WTC11 (cell line): Measurements from ENCODE around the gene ADCY10. TPM values are rescaled to one million over a fixed set of nuclear protein-coding genes. Genes with fewer than 3 reads are reported as not detected.

Source experiments
- ATAC-seq: fragments of 200-7000 bp; cut with Tn5 transposase; 2 replicates; pipeline ENCODE4 v1.10.0; 2021; ENCODE audit warnings: mild to moderate bottlenecking, moderate library complexity
- CTCF ChIA-PET: fragments of 300-600 bp; sonication (Branson Sonifier 250); formaldehyde crosslinking; loops from one replicate; lab custom pipeline; 2021; ENCODE audit warnings: antibody characterized with exemption; lab: Charles Lee
- POLR2A ChIA-PET: fragments of 350-600 bp; sonication (Branson Sonifier 250); formaldehyde crosslinking; loops from one replicate; lab custom pipeline; 2021; ENCODE audit warnings: antibody characterized with exemption; lab: Charles Lee
- DNase-seq: peaks from one replicate; pipeline ENCODE4 v3.0.0; 2021; ENCODE audit warnings: low spot score
- H3K27ac Mint-ChIP-seq: 2 replicates; pipeline ENCODE4 v1.8.0; 2021; ENCODE audit warnings: mixed read lengths
- H3K27me3 Mint-ChIP-seq: 2 replicates; pipeline ENCODE4 v1.8.0; 2021; ENCODE audit warnings: low read depth, mild to moderate bottlenecking, moderate library complexity, mixed read lengths
- H3K36me3 Mint-ChIP-seq: 2 replicates; pipeline ENCODE4 v1.8.0; 2021; ENCODE audit warnings: mixed read lengths
- H3K4me1 Mint-ChIP-seq: 2 replicates; pipeline ENCODE4 v1.8.0; 2022; ENCODE audit warnings: mixed read lengths
- H3K4me3 Mint-ChIP-seq: 2 replicates; pipeline ENCODE4 v1.8.0; 2021; ENCODE audit warnings: mild to moderate bottlenecking, moderate library complexity, mixed read lengths
- H3K9me3 Mint-ChIP-seq: 2 replicates; pipeline ENCODE4 v1.8.0; 2021; ENCODE audit warnings: mixed read lengths
- AR ChIP-seq: fragments of 250-450 bp; sonication (Bioruptor Pico); IDR thresholded peaks from 2 replicates; pipeline ENCODE4 v1.9.0; 2021; ENCODE audit warnings: mild to moderate bottlenecking
- ATF3 ChIP-seq: sonication (generic); formaldehyde crosslinking; conservative IDR thresholded peaks from 2 replicates; pipeline ENCODE4 v1.8.1; 2022; ENCODE audit warnings: mild to moderate bottlenecking, missing genetic modification reagents
- E2F1 ChIP-seq: sonication (generic); formaldehyde crosslinking; IDR thresholded peaks from 2 replicates; pipeline ENCODE4 v1.8.0; 2022; ENCODE audit warnings: mild to moderate bottlenecking, missing genetic modification reagents
- E2F5 ChIP-seq: sonication (generic); formaldehyde crosslinking; IDR thresholded peaks from 2 replicates; pipeline ENCODE4 v1.8.1; 2022; ENCODE audit warnings: mild to moderate bottlenecking, moderate library complexity, missing genetic modification reagents
- IRF1 ChIP-seq: sonication (generic); formaldehyde crosslinking; IDR thresholded peaks from 2 replicates; pipeline ENCODE4 v1.8.0; 2023; ENCODE audit warnings: missing genetic modification reagents
- IRF2 ChIP-seq: sonication (generic); formaldehyde crosslinking; IDR thresholded peaks from 2 replicates; pipeline ENCODE4 v1.8.0; 2022; ENCODE audit warnings: low read depth, missing genetic modification reagents, borderline replicate concordance
- KAT7 ChIP-seq: sonication (generic); formaldehyde crosslinking; IDR thresholded peaks from 2 replicates; pipeline ENCODE4 v1.8.1; 2023; ENCODE audit warnings: missing genetic modification reagents, mild to moderate bottlenecking, borderline replicate concordance
- MLX ChIP-seq: sonication (generic); formaldehyde crosslinking; IDR thresholded peaks from 2 replicates; pipeline ENCODE4 v1.8.1; 2023; ENCODE audit warnings: mild to moderate bottlenecking, missing genetic modification reagents, moderate library complexity
- MXD4 ChIP-seq: fragments of 250-450 bp; sonication (Bioruptor Pico); IDR thresholded peaks from 2 replicates; pipeline ENCODE4 v1.8.0; 2021; ENCODE audit warnings: mild to moderate bottlenecking, moderate library complexity, borderline replicate concordance
- NFE2L1 ChIP-seq: sonication (generic); formaldehyde crosslinking; IDR thresholded peaks from 2 replicates; pipeline ENCODE4 v1.8.1; 2023; ENCODE audit warnings: missing genetic modification reagents
- SOX15 ChIP-seq: fragments of 250-450 bp; sonication (Bioruptor Pico); IDR thresholded peaks from 2 replicates; pipeline ENCODE4 v1.9.0; 2021; ENCODE audit warnings: mild to moderate bottlenecking
- TEAD4 ChIP-seq: sonication (generic); formaldehyde crosslinking; IDR thresholded peaks from 2 replicates; pipeline ENCODE4 v1.8.0; 2022; ENCODE audit warnings: mild to moderate bottlenecking, missing genetic modification reagents
- ZBTB21 ChIP-seq: sonication (generic); formaldehyde crosslinking; IDR thresholded peaks from 2 replicates; pipeline ENCODE4 v1.8.1; 2023; ENCODE audit warnings: mild to moderate bottlenecking, missing genetic modification reagents, borderline replicate concordance
- ZNF138 ChIP-seq: sonication (generic); formaldehyde crosslinking; conservative IDR thresholded peaks from 2 replicates; pipeline ENCODE4 v1.8.1; 2022; ENCODE audit warnings: mild to moderate bottlenecking, moderate library complexity, missing genetic modification reagents
- ZNF423 ChIP-seq: fragments of 250-450 bp; sonication (Bioruptor Pico); IDR thresholded peaks from 2 replicates; pipeline ENCODE4 v2.1.2; 2022; ENCODE audit warnings: mild to moderate bottlenecking, moderate library complexity
- ZNF512 ChIP-seq: sonication (generic); formaldehyde crosslinking; IDR thresholded peaks from 2 replicates; pipeline ENCODE4 v1.8.1; 2022; ENCODE audit warnings: missing genetic modification reagents, borderline replicate concordance
- total RNA-seq: library from RNA; stranded (reverse); gene quantifications from 3 replicates; pipeline ENCODE4 v1.2.3, GENCODE V29; 2021

The ADCY10 gene
- total RNA-seq, 1 experiment from 2014 or later, result 0.07 TPM

GRCh38 chr1:167955915-167956314 is 42.0 kb upstream of the ADCY10 start:
- TF ChIP-seq ZNF423 (CRISPR knock-in tag) (no peak), MLX (CRISPR knock-in tag) (no peak), ZNF512 (CRISPR knock-in tag) (no peak), MXD4 (CRISPR knock-in tag) (no peak), AR (CRISPR knock-in tag) (no peak), IRF2 (CRISPR knock-in tag) (no peak), E2F1 (CRISPR knock-in tag) (no peak), ZBTB21 (no peak)
- Mint-ChIP-seq H3K36me3 (peaks cover 46% of the 10 kb centered on the region), H3K27ac (no peak overlapping the region; the same call in 1 of the 2 replicates), H3K4me3 (no peak overlapping the region), H3K27me3 (no peaks in the 10 kb centered on the region), H3K9me3 (peaks cover 1% of the 10 kb centered on the region; the same call in 1 of the 2 replicates), H3K4me1 (no peaks in the 10 kb centered on the region)
- DNase-seq (no peak), ATAC-seq (no peak)
- CTCF ChIA-PET, result interaction anchor here (1.1 to 1.3 kb wide), 2 partner anchors 51 to 127 kb away, joined by 3 read pairs; no protein-coding TSS in a partner anchor
- POLR2A ChIA-PET, result no interaction called here

- DNase-seq (no peak), ATAC-seq (no peak)
- ChIA-PET POLR2A (no interaction called here), CTCF (no interaction called here)
- H3K9me3 Mint-ChIP-seq, result no peaks in the 10 kb centered on the region
- H3K36me3 Mint-ChIP-seq, result peaks cover 40% of the 10 kb centered on the region
- H3K27me3 Mint-ChIP-seq, result no peaks in the 10 kb centered on the region
- TF ChIP-seq ZNF423 (CRISPR knock-in tag), result no peak
- TF ChIP-seq MLX (CRISPR knock-in tag), result no peak
- no peak for TF ChIP-seq KAT7
- TF ChIP-seq E2F5 (CRISPR knock-in tag), result no peak
- no peak for TF ChIP-seq IRF1
- peaks cover 16% of the 10 kb centered on the region for H3K4me1 Mint-ChIP-seq
- H3K27ac Mint-ChIP-seq, result no peak overlapping the region
- H3K4me3 Mint-ChIP-seq, result no peak overlapping the region
Measured at GRCh38 chr1:167950569-167950968, 36.6 kb upstream of the ADCY10 start.

GRCh38 chr1:167949785-167950184 is 35.9 kb upstream of the ADCY10 start:
- peaks cover 16% of the 10 kb centered on the region for H3K4me1 Mint-ChIP-seq

More at GRCh38 chr1:167949785-167950184, 35.9 kb upstream of the ADCY10 start:
- no peak overlapping the region for H3K27ac Mint-ChIP-seq
- no peak overlapping the region for H3K4me3 Mint-ChIP-seq
- no peaks in the 10 kb centered on the region for H3K27me3 Mint-ChIP-seq
- TF ChIP-seq E2F5 (CRISPR knock-in tag) (no peak), SOX15 (no peak), ATF3 (CRISPR knock-in tag) (no peak), NFE2L1 (no peak), TEAD4 (CRISPR knock-in tag) (no peak), ZNF138 (CRISPR knock-in tag) (no peak)
- POLR2A ChIA-PET, result no interaction called here
- peaks cover 32% of the 10 kb centered on the region for H3K36me3 Mint-ChIP-seq
- no peaks in the 10 kb centered on the region for H3K9me3 Mint-ChIP-seq
- ATAC-seq (no peak), DNase-seq (no peak)
- CTCF ChIA-PET, result no interaction called here
